Thyroid gland (tissue), 4 donors: ENCODE measurements around the gene PRR23A. TPM values are rescaled to one million over a fixed set of nuclear protein-coding genes. Genes with fewer than 3 reads are reported as not detected.

ENCODE experiments used
- DNase-seq, 2 donors: peaks; one replicate each; pipeline ENCODE4 v3.0.0-alpha.2; 2019
- H3K27ac ChIP-seq, 3 donors: fragments of 200-600 bp; sonication (generic); 1 replicate in 2 of 3; 2 replicates in 1 of 3; pipeline ENCODE4 v1.5.1; 2016 to 2019; ENCODE audit warnings: mild to moderate bottlenecking in 1 of 3, moderate library complexity in 1 of 3
- H3K27me3 ChIP-seq: fragments of 200-600 bp; sonication (generic); one replicate; pipeline ENCODE4 v1.5.1; 2019
- H3K36me3 ChIP-seq, 2 donors: fragments of 200-600 bp; sonication (generic); one replicate each; pipeline ENCODE4 v1.5.1; 2016 to 2019
- H3K4me1 ChIP-seq, 2 donors: fragments of 200-600 bp; sonication (generic); one replicate each; pipeline ENCODE4 v1.5.1; 2017 to 2019
- H3K4me3 ChIP-seq, 3 donors: fragments of 200-600 bp; sonication (generic); replicated peaks in 1 of 3; 1 replicate in 2 of 3; 2 replicates in 1 of 3; pipeline ENCODE4 v1.5.1; 2016; ENCODE audit warnings: mild to moderate bottlenecking in 1 of 3
- H3K9me3 ChIP-seq: fragments of 200-600 bp; sonication (generic); one replicate; pipeline ENCODE4 v1.5.1; 2017
- CTCF ChIP-seq, 6 experiments: fragments of 200-600 bp in 3 of 6; fragments of 450-650 bp in 3 of 6; sonication (generic) in 3 of 6; IDR thresholded peaks; one replicate each; pipeline ENCODE4 v1.5.1; 2016 to 2019; ENCODE audit warnings: antibody characterized with exemption in 6 of 6, mild to moderate bottlenecking in 2 of 6, inconsistent platforms in 1 of 6, moderate library complexity in 1 of 6
- POLR2A ChIP-seq, 2 donors: fragments of 450-650 bp; IDR thresholded peaks; one replicate each; pipeline ENCODE4 v1.6.1; 2017; ENCODE audit warnings: antibody characterized with exemption in 2 of 2, mild to moderate bottlenecking in 2 of 2, moderate library complexity in 1 of 2
- WGBS, 2 donors: methylation state at CpG; one replicate each; pipeline ENCODE4 v1.1.5; 2017; 5-methylcytosine and 5-hydroxymethylcytosine counted together
- intact Hi-C: fragments of 100-400 bp; cut with DNase I; formaldehyde crosslinking; loops from one replicate; pipeline ENCODE4 v1.15.1; 2023
- total RNA-seq, 4 donors: library from RNA; depleted of rRNA; stranded (reverse); fragments of >200 nt; gene quantifications; one replicate each; pipeline ENCODE4 v1.2.3, GENCODE V29; 2016

Gene PRR23A
- total RNA-seq, 4 donors from 2014 or later = not detected

GRCh38 chr3:138985932-138986331 lies 20.1 kb downstream of the PRR23A start:
- Histone ChIP-seq H3K4me1 (no peaks in the 10 kb centered on the region), H3K27ac (no peak overlapping the region), H3K9me3 (no peaks in the 10 kb centered on the region), H3K4me3 (no peak overlapping the region), H3K36me3 (no peaks in the 10 kb centered on the region), H3K27me3 (no peaks in the 10 kb centered on the region)
- intact Hi-C loops = no loop called here
- TF ChIP-seq POLR2A (IDR thresholded peaks at IDR 0.05) (no peak), CTCF (IDR thresholded peaks at IDR 0.05) (no peak)
- 47 to 54% methylated on average over 4 of the region's 4 CpGs for WGBS, 2 donors
- DNase-seq = no peak

- no peak for DNase-seq
- Histone ChIP-seq H3K27ac (no peak overlapping the region), H3K4me1 (no peaks in the 10 kb centered on the region), H3K4me3 (no peak overlapping the region), H3K27me3 (no peaks in the 10 kb centered on the region), H3K9me3 (no peaks in the 10 kb centered on the region), H3K36me3 (no peaks in the 10 kb centered on the region)
- intact Hi-C loops = no loop called here
- TF ChIP-seq POLR2A (IDR thresholded peaks at IDR 0.05) (no peak), CTCF (IDR thresholded peaks at IDR 0.05) (no peak)
- WGBS, 2 donors = 47 to 67% methylated on average over 3 of the region's 3 CpGs
These were observed 21.3 kb downstream of the PRR23A start for GRCh38 chr3:138984816-138985215.

- H3K27ac ChIP-seq = no peak overlapping the region
- no peak overlapping the region for H3K4me3 ChIP-seq
- H3K9me3 ChIP-seq = no peaks in the 10 kb centered on the region
- DNase-seq = no peak
- no peaks in the 10 kb centered on the region for H3K4me1 ChIP-seq
- no peak for TF ChIP-seq CTCF (IDR thresholded peaks at IDR 0.05)
- TF ChIP-seq POLR2A (IDR thresholded peaks at IDR 0.05) = no peak
- H3K27me3 ChIP-seq = no peaks in the 10 kb centered on the region
- no peaks in the 10 kb centered on the region for H3K36me3 ChIP-seq
- intact Hi-C loops = no loop called here
These were observed 30.0 kb downstream of the PRR23A start for GRCh38 chr3:138976047-138976446.

- no peaks in the 10 kb centered on the region for H3K36me3 ChIP-seq
- no peak overlapping the region for H3K4me3 ChIP-seq
- WGBS, 2 donors = 75 to 87% methylated on average over 5 to 8 of the region's 8 CpGs
- intact Hi-C loops = no loop called here
- H3K9me3 ChIP-seq = no peaks in the 10 kb centered on the region
- H3K27me3 ChIP-seq = no peaks in the 10 kb centered on the region
- no peak for DNase-seq
- no peak overlapping the region for H3K27ac ChIP-seq
- no peaks in the 10 kb centered on the region for H3K4me1 ChIP-seq
- no peak for TF ChIP-seq POLR2A (IDR thresholded peaks at IDR 0.05)
- TF ChIP-seq CTCF (IDR thresholded peaks at IDR 0.05) = no peak
These were observed 30.7 kb downstream of the PRR23A start for GRCh38 chr3:138975351-138975750.

- intact Hi-C loops = no loop called here
- TF ChIP-seq POLR2A (IDR thresholded peaks at IDR 0.05) = no peak
- TF ChIP-seq CTCF (IDR thresholded peaks at IDR 0.05) = no peak
- Histone ChIP-seq H3K27ac (no peak overlapping the region), H3K27me3 (no peaks in the 10 kb centered on the region), H3K9me3 (no peaks in the 10 kb centered on the region), H3K4me1 (no peaks in the 10 kb centered on the region), H3K4me3 (no peak overlapping the region), H3K36me3 (no peaks in the 10 kb centered on the region)
- 78 to 83% methylated on average over 5 of the region's 5 CpGs for WGBS, 2 donors
- no peak for DNase-seq
These were observed 31.6 kb downstream of the PRR23A start for GRCh38 chr3:138974462-138974861.
